Spleen (tissue), 7 donors: Measurements from ENCODE around the gene PEF1.
A peak's percentile ranks its signal among the peaks of the same experiment; 100 is the strongest.

Experiments used
- CTCF ChIP-seq, 11 experiments: fragments of 200-600 bp in 7 of 11; fragments of 450-650 bp in 4 of 11; sonication (generic) in 4 of 11; IDR thresholded peaks in 8 of 11; conservative IDR thresholded peaks in 3 of 11; 1 replicate in 7 of 11; 2 replicates in 4 of 11; pipeline versions ENCODE4 v1.4.0 to v1.8.0; 2016 to 2021; ENCODE audit warnings: antibody characterized with exemption in 11 of 11, inconsistent platforms in 4 of 11, mild to moderate bottlenecking in 1 of 11
- POLR2A ChIP-seq, 3 donors: fragments of 450-650 bp; IDR thresholded peaks; one replicate each; pipeline ENCODE4 v1.5.1; 2017; ENCODE audit warnings: antibody characterized with exemption in 3 of 3, mild to moderate bottlenecking in 1 of 3
- donor health status: DM: no; HTN: no; CAD: no; lungs with moderate emphysema.
- donor health status: DM: no; HTN: no; CAD: no.
- donor health status: DM: no; HTN: no; CAD: no.

GRCh38 chr1:31644560-31645273 is at the start of gene PEF1:
- TF ChIP-seq CTCF (IDR thresholded peaks at IDR 0.05 in 8 of 11, conservative IDR thresholded peaks at IDR 0.05 in 3 of 11) (peak in 3 of 11 experiments; percentile 12 to 29 (median 17)), POLR2A (IDR thresholded peaks at IDR 0.05) (peak in 1 of 3 donors; percentile 47)
